Measurements from ENCODE around the gene ADRM1. TPM values are rescaled to one million over a fixed set of nuclear protein-coding genes. Genes with fewer than 3 reads are reported as not detected.

ADRM1 gene
- total RNA-seq, 4 donors from 2014 or later: 84.7 to 155 (median 146) TPM

DNA sequence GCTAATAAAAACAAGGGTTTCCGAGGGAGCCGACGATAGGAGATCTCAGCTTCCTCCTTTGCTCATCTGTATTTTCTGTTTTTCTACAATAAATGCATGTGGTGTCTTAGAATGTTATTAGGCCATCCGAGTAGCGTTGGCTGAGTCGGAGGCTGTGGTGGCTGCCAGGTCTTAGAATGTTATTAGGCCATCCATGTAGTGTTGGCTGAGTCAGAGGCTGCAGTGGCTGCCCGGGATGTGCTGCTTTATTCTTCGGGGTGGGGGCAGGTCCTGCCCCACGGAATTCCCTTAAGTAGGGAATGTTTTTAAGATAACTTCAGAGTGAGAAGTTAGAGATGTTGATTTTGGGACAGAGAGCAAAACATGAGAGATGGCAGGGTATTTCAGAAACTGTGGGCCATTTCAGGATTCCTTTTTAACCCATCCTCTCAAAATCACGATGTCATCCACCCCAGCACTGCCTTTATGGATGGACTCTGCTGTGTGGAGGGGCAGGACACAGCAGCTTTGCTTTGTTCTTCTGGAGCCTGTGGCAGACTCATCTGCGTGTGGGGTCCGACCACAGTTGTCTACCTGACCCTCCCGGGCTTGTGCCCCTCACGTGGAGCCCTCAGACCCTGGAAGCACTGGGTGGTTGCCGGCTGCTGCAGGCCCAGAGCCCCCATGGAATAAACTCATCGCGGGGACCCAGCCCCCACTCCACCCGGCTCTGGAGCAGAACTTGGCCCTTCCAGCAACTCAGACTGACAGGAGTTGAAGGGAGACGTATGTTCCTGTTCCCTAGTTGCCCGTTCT is 44.1 kb upstream of the ADRM1 start:
- no peak for DNase-seq (ENCODE audit: low spot score in 2 of 2)
- no peaks in the 10 kb centered on the region for H3K9me3 ChIP-seq
- 66% methylated on average over 10 of the region's 20 CpGs for WGBS
- no peak for TF ChIP-seq POLR2AphosphoS5 (IDR thresholded peaks at IDR 0.05)
- TF ChIP-seq POLR2A (IDR thresholded peaks at IDR 0.05): no peak
- TF ChIP-seq EP300 (IDR thresholded peaks at IDR 0.05): no peak
- TF ChIP-seq, protein P1, sequence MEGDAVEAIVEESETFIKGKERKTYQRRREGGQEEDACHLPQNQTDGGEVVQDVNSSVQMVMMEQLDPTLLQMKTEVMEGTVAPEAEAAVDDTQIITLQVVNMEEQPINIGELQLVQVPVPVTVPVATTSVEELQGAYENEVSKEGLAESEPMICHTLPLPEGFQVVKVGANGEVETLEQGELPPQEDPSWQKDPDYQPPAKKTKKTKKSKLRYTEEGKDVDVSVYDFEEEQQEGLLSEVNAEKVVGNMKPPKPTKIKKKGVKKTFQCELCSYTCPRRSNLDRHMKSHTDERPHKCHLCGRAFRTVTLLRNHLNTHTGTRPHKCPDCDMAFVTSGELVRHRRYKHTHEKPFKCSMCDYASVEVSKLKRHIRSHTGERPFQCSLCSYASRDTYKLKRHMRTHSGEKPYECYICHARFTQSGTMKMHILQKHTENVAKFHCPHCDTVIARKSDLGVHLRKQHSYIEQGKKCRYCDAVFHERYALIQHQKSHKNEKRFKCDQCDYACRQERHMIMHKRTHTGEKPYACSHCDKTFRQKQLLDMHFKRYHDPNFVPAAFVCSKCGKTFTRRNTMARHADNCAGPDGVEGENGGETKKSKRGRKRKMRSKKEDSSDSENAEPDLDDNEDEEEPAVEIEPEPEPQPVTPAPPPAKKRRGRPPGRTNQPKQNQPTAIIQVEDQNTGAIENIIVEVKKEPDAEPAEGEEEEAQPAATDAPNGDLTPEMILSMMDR (IDR thresholded peaks at IDR 0.05): no peak
- no peaks in the 10 kb centered on the region for H3K27me3 ChIP-seq
- H3K36me3 ChIP-seq: peaks cover 71% of the 10 kb centered on the region
- peaks cover 6% of the 10 kb centered on the region for H3K4me1 ChIP-seq
- no peak overlapping the region for H3K27ac ChIP-seq
- no peak overlapping the region for H3K4me3 ChIP-seq

GRCh38 chr20:62259294-62259565 is 43.6 kb upstream of the ADRM1 start:
- Histone ChIP-seq H3K27me3 (no peaks in the 10 kb centered on the region), H3K36me3 (peaks cover 76% of the 10 kb centered on the region), H3K27ac (no peak overlapping the region), H3K4me1 (peaks cover 1% of the 10 kb centered on the region), H3K4me3 (no peak overlapping the region), H3K9me3 (no peaks in the 10 kb centered on the region)
- TF ChIP-seq, protein P1 (IDR thresholded peaks at IDR 0.05): no peak
- TF ChIP-seq POLR2A (IDR thresholded peaks at IDR 0.05) (no peak), EP300 (IDR thresholded peaks at IDR 0.05) (no peak), POLR2AphosphoS5 (IDR thresholded peaks at IDR 0.05) (no peak)
- DNase-seq (ENCODE audit: low spot score in 2 of 2): no peak
- 96% methylated on average over 7 of the region's 8 CpGs for WGBS

- Histone ChIP-seq H3K36me3 (peaks cover 93% of the 10 kb centered on the region), H3K27ac (no peak overlapping the region), H3K27me3 (no peaks in the 10 kb centered on the region), H3K4me3 (no peak overlapping the region), H3K4me1 (peaks cover 6% of the 10 kb centered on the region), H3K9me3 (no peaks in the 10 kb centered on the region)
- no peak for DNase-seq (ENCODE audit: low spot score in 2 of 2)
- TF ChIP-seq EP300 (IDR thresholded peaks at IDR 0.05) (no peak), POLR2A (IDR thresholded peaks at IDR 0.05) (no peak), POLR2AphosphoS5 (IDR thresholded peaks at IDR 0.05) (no peak)
- TF ChIP-seq, protein P1 (IDR thresholded peaks at IDR 0.05): no peak
- 84% methylated on average over 7 of the region's 10 CpGs for WGBS
Measured at GRCh38 chr20:62262064-62262463, 40.7 kb upstream of the ADRM1 start.

DNA sequence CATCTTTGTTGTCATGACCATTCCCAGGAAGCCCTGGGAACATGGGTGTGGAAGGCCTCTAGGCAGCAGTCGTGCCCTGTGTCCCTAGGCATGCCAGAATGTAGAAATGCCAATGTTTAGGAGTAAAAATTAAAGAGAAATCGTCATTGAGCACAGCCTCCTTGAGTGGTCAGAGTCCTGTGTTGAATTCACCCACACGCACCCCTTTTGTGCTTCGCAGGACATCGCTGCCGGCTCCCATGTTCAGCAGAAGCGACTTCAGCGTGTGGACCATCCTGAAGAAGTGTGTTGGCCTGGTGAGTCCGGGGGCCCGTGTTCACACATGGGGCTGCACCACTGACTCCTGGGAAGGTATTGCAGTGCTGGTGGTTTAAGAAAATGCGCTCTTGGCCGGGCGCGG is 39.4 kb upstream of the ADRM1 start:
- H3K27ac ChIP-seq: no peak overlapping the region
- H3K4me3 ChIP-seq: no peak overlapping the region
- no peaks in the 10 kb centered on the region for H3K9me3 ChIP-seq
- H3K27me3 ChIP-seq: no peaks in the 10 kb centered on the region
- H3K36me3 ChIP-seq: peaks cover 81% of the 10 kb centered on the region
- 87% methylated on average over 10 of the region's 14 CpGs for WGBS
- peaks cover 13% of the 10 kb centered on the region for H3K4me1 ChIP-seq
- TF ChIP-seq POLR2AphosphoS5 (IDR thresholded peaks at IDR 0.05): no peak
- no peak for TF ChIP-seq POLR2A (IDR thresholded peaks at IDR 0.05)
- TF ChIP-seq, protein P1 (IDR thresholded peaks at IDR 0.05): no peak
- TF ChIP-seq EP300 (IDR thresholded peaks at IDR 0.05): no peak
- DNase-seq (ENCODE audit: low spot score in 2 of 2): no peak

GRCh38 chr20:62265365-62265764 is 37.4 kb upstream of the ADRM1 start:
- Histone ChIP-seq H3K36me3 (peaks cover 64% of the 10 kb centered on the region), H3K9me3 (no peaks in the 10 kb centered on the region), H3K4me3 (no peak overlapping the region)

More at GRCh38 chr20:62265365-62265764, 37.4 kb upstream of the ADRM1 start:
- H3K27ac ChIP-seq: no peak overlapping the region
- TF ChIP-seq EP300 (IDR thresholded peaks at IDR 0.05) (no peak), POLR2A (IDR thresholded peaks at IDR 0.05) (no peak), POLR2AphosphoS5 (IDR thresholded peaks at IDR 0.05) (no peak)
- TF ChIP-seq, protein P1 (IDR thresholded peaks at IDR 0.05): no peak
- DNase-seq (ENCODE audit: low spot score in 2 of 2): no peak
- 93% methylated on average over 1 of the region's 1 CpG for WGBS
- no peaks in the 10 kb centered on the region for H3K27me3 ChIP-seq
- H3K4me1 ChIP-seq: peaks cover 13% of the 10 kb centered on the region
